KG1 (cell line): ENCODE results near the gene SEMA5A.

ENCODE experiments used
- DNase-seq: peaks from one replicate; lab custom pipeline; 2025; lab: John Stamatoyannopoulos, UW

Gene SEMA5A

GRCh38 chr5:9473624-9474023 lies 72.3 kb downstream of the SEMA5A start:
- DNase-seq: no peak

GRCh38 chr5:9470410-9470809 lies 75.5 kb downstream of the SEMA5A start:
- DNase-seq: no peak

- no peak for DNase-seq
Measured at GRCh38 chr5:9468060-9468388, 77.9 kb downstream of the SEMA5A start.

- DNase-seq: no peak
Measured at GRCh38 chr5:9467199-9468059, 78.4 kb downstream of the SEMA5A start.

GRCh38 chr5:9466697-9467096 lies 79.2 kb downstream of the SEMA5A start:
- DNase-seq: no peak

GRCh38 chr5:9464478-9464877 lies 81.4 kb downstream of the SEMA5A start:
- no peak for DNase-seq

GRCh38 chr5:9462109-9462508 lies 83.8 kb downstream of the SEMA5A start:
- DNase-seq: no peak

GRCh38 chr5:9460885-9461645 lies 84.8 kb downstream of the SEMA5A start:
- no peak for DNase-seq

- no peak for DNase-seq
Measured at GRCh38 chr5:9456435-9457042, 89.3 kb downstream of the SEMA5A start.

GRCh38 chr5:9455826-9456434 lies 89.9 kb downstream of the SEMA5A start:
- no peak for DNase-seq

- DNase-seq: no peak
Measured at GRCh38 chr5:9454491-9454890, 91.4 kb downstream of the SEMA5A start.

- no peak for DNase-seq
Measured at GRCh38 chr5:9454012-9454481, 91.8 kb downstream of the SEMA5A start.

- no peak for DNase-seq
Measured at GRCh38 chr5:9453480-9454011, 92.3 kb downstream of the SEMA5A start.

GRCh38 chr5:9452181-9452580 lies 93.7 kb downstream of the SEMA5A start:
- no peak for DNase-seq

- DNase-seq: no peak
Measured at GRCh38 chr5:9451037-9451436, 94.8 kb downstream of the SEMA5A start.

GRCh38 chr5:9447691-9448090 lies 98.2 kb downstream of the SEMA5A start:
- DNase-seq: no peak

GRCh38 chr5:9445826-9446388 lies 100.0 kb downstream of the SEMA5A start:
- DNase-seq: no peak

GRCh38 chr5:9444346-9444745 lies 101.5 kb downstream of the SEMA5A start:
- no peak for DNase-seq

- no peak for DNase-seq
Measured at GRCh38 chr5:9441610-9442009, 104.3 kb downstream of the SEMA5A start.

- no peak for DNase-seq
Measured at GRCh38 chr5:9440517-9440916, 105.4 kb downstream of the SEMA5A start.

GRCh38 chr5:9439531-9440292 lies 106.2 kb downstream of the SEMA5A start:
- no peak for DNase-seq
